Tibial nerve (tissue), 4 donors: ENCODE data around the gene KRT28. TPM values are rescaled to one million over a fixed set of nuclear protein-coding genes. Genes with fewer than 3 reads are reported as not detected.

Experiments used
- DNase-seq, 2 donors: peaks; one replicate each; pipeline ENCODE4 v3.0.0-alpha.2; 2019; ENCODE audit warnings: low spot score in 2 of 2
- H3K27ac ChIP-seq, 4 donors: fragments of 200-600 bp; sonication (generic) in 3 of 4; one replicate each; pipeline ENCODE4 v1.5.1; 2017 to 2019; ENCODE audit warnings: mild to moderate bottlenecking in 1 of 4
- H3K27me3 ChIP-seq, 2 donors: fragments of 200-600 bp; sonication (generic) in 1 of 2; one replicate each; pipeline versions ENCODE4 v1.5.1 to v1.6.0; 2017 to 2019
- H3K36me3 ChIP-seq, 3 donors: fragments of 200-600 bp; sonication (generic); one replicate each; pipeline ENCODE4 v1.5.1; 2018 to 2019
- H3K4me1 ChIP-seq, 4 donors: fragments of 200-600 bp; sonication (generic) in 3 of 4; one replicate each; pipeline ENCODE4 v1.5.1; 2017 to 2019
- H3K4me3 ChIP-seq, 4 donors: fragments of 200-600 bp; sonication (generic) in 3 of 4; one replicate each; pipeline ENCODE4 v1.5.1; 2017 to 2019; ENCODE audit warnings: mild to moderate bottlenecking in 1 of 4, moderate library complexity in 1 of 4
- H3K9me3 ChIP-seq, 4 donors: fragments of 200-600 bp; sonication (generic) in 3 of 4; one replicate each; pipeline ENCODE4 v1.5.1; 2017 to 2019
- CTCF ChIP-seq, 5 experiments: fragments of 200-600 bp in 3 of 5; fragments of 450-650 bp in 2 of 5; sonication (generic) in 3 of 5; IDR thresholded peaks; one replicate each; pipeline ENCODE4 v1.5.1; 2016 to 2019; ENCODE audit warnings: antibody characterized with exemption in 5 of 5, mild to moderate bottlenecking in 3 of 5, moderate library complexity in 2 of 5
- EP300 ChIP-seq, 2 donors: sonication (generic); formaldehyde crosslinking; IDR thresholded peaks; one replicate each; pipeline ENCODE4 v1.6.1; 2017; ENCODE audit warnings: antibody characterized with exemption in 2 of 2, mild to moderate bottlenecking in 1 of 2
- POLR2A ChIP-seq, 2 donors: fragments of 450-650 bp; IDR thresholded peaks; one replicate each; pipeline ENCODE4 v1.6.1; 2017; ENCODE audit warnings: antibody characterized with exemption in 2 of 2, mild to moderate bottlenecking in 2 of 2, moderate library complexity in 2 of 2
- WGBS, 2 donors: methylation state at CpG; one replicate each; pipeline ENCODE4 v1.1.5; 2018; 5-methylcytosine and 5-hydroxymethylcytosine counted together
- total RNA-seq, 4 donors: library from RNA; depleted of rRNA; stranded (reverse); fragments of >200 nt; gene quantifications; one replicate each; pipeline ENCODE4 v1.1.0, GENCODE V29; 2016

KRT28 gene
- total RNA-seq, 4 donors from 2014 or later, result not detected

- WGBS, 2 donors, result 13 to 14% methylated on average over 13 of the region's 13 CpGs
Measured at GRCh38 chr17:40803617-40804082, 3.9 kb upstream of the KRT28 start.

GRCh38 chr17:40801157-40801556 lies 1.4 kb upstream of the KRT28 start:
- H3K36me3 ChIP-seq, result no peaks in the 10 kb centered on the region
- peaks cover 0 to 69% of the 10 kb centered on the region in 2 donors for H3K27me3 ChIP-seq
- H3K27ac ChIP-seq, result no peak overlapping the region
- no peaks in the 10 kb centered on the region for H3K9me3 ChIP-seq
- peaks cover 0 to 6% (median 0%) of the 10 kb centered on the region in 4 donors for H3K4me1 ChIP-seq
- no peak for DNase-seq
- TF ChIP-seq POLR2A (IDR thresholded peaks at IDR 0.05) (no peak), CTCF (IDR thresholded peaks at IDR 0.05) (no peak), EP300 (IDR thresholded peaks at IDR 0.05) (no peak)
- 74 to 76% methylated on average over 2 of the region's 2 CpGs for WGBS, 2 donors
- no peak overlapping the region for H3K4me3 ChIP-seq

More at GRCh38 chr17:40803617-40804082, 3.9 kb upstream of the KRT28 start:
- no peaks in the 10 kb centered on the region for H3K9me3 ChIP-seq
- peaks cover 0 to 6% (median 0%) of the 10 kb centered on the region in 4 donors for H3K4me1 ChIP-seq
- no peak overlapping the region for H3K27ac ChIP-seq
- peak; percentile 78 to 90 for DNase-seq
- peak; percentile 74 to 85 (median 77) for TF ChIP-seq CTCF (IDR thresholded peaks at IDR 0.05)
- TF ChIP-seq POLR2A (IDR thresholded peaks at IDR 0.05), result no peak
- no peak for TF ChIP-seq EP300 (IDR thresholded peaks at IDR 0.05)
- H3K36me3 ChIP-seq, result no peaks in the 10 kb centered on the region
- peaks cover 0 to 71% of the 10 kb centered on the region in 2 donors for H3K27me3 ChIP-seq
- H3K4me3 ChIP-seq, result no peak overlapping the region

GRCh38 chr17:40800381-40800780 lies 622 bp upstream of the KRT28 start:
- Histone ChIP-seq H3K4me3 (no peak overlapping the region), H3K36me3 (no peaks in the 10 kb centered on the region), H3K9me3 (no peaks in the 10 kb centered on the region), H3K27me3 (peaks cover 0 to 66% of the 10 kb centered on the region in 2 donors), H3K27ac (no peak overlapping the region), H3K4me1 (peaks cover 0 to 6% (median 0%) of the 10 kb centered on the region in 4 donors)
- WGBS, 2 donors, result 64 to 83% methylated on average over 1 of the region's 1 CpG
- TF ChIP-seq EP300 (IDR thresholded peaks at IDR 0.05), result no peak
- TF ChIP-seq CTCF (IDR thresholded peaks at IDR 0.05), result no peak
- no peak for TF ChIP-seq POLR2A (IDR thresholded peaks at IDR 0.05)
- no peak for DNase-seq

GRCh38 chr17:40796846-40797245 lies 2.9 kb downstream of the KRT28 start:
- no peak for DNase-seq
- H3K4me3 ChIP-seq, result no peak overlapping the region
- no peaks in the 10 kb centered on the region for H3K9me3 ChIP-seq
- H3K4me1 ChIP-seq, result peaks cover 0 to 5% (median 0%) of the 10 kb centered on the region in 4 donors
- H3K27ac ChIP-seq, result no peak overlapping the region
- peaks cover 0 to 42% of the 10 kb centered on the region in 2 donors for H3K27me3 ChIP-seq
- TF ChIP-seq CTCF (IDR thresholded peaks at IDR 0.05) (no peak), EP300 (IDR thresholded peaks at IDR 0.05) (no peak), POLR2A (IDR thresholded peaks at IDR 0.05) (no peak)
- H3K36me3 ChIP-seq, result no peaks in the 10 kb centered on the region
- WGBS, 2 donors, result 76 to 84% methylated on average over 26 to 27 of the region's 27 CpGs

- Histone ChIP-seq H3K27me3 (peaks cover 0 to 28% of the 10 kb centered on the region in 2 donors), H3K27ac (no peak overlapping the region), H3K9me3 (no peaks in the 10 kb centered on the region), H3K36me3 (no peaks in the 10 kb centered on the region), H3K4me3 (no peak overlapping the region), H3K4me1 (peaks cover 0 to 20% (median 3%) of the 10 kb centered on the region in 4 donors)
- no peak for TF ChIP-seq POLR2A (IDR thresholded peaks at IDR 0.05)
- TF ChIP-seq CTCF (IDR thresholded peaks at IDR 0.05), result no peak
- TF ChIP-seq EP300 (IDR thresholded peaks at IDR 0.05), result no peak
- no peak for DNase-seq
- WGBS, 2 donors, result 77% methylated on average over 10 of the region's 10 CpGs
Measured at GRCh38 chr17:40795019-40795667, 4.6 kb downstream of the KRT28 start.
